ENCODE results near the gene CD226.
"Not testable (repeated sequence)": the region's sequence is repeated elsewhere in the genome, so short reads cannot be mapped to it uniquely, and the experiment has no call there.

The CD226 gene

GRCh38 chr18:69956057-69956456 lies 8.4 kb upstream of the CD226 start:
- DNase-seq = no peak

- peak; percentile 27 for DNase-seq
These were observed 7.2 kb upstream of the CD226 start for GRCh38 chr18:69954719-69955480.

GRCh38 chr18:69953191-69953590 lies 5.5 kb upstream of the CD226 start:
- no peak for DNase-seq

- peak; percentile 58 for DNase-seq
These were observed 3.5 kb upstream of the CD226 start for GRCh38 chr18:69951182-69951581.

GRCh38 chr18:69949538-69949936 lies 1.9 kb upstream of the CD226 start:
- DNase-seq = no peak

GRCh38 chr18:69948919-69949537 lies 1.4 kb upstream of the CD226 start:
- DNase-seq = peak; percentile 16

- DNase-seq = no peak
These were observed 583 bp upstream of the CD226 start for GRCh38 chr18:69948256-69948655.

GRCh38 chr18:69946608-69947155 lies 991 bp downstream of the CD226 start:
- DNase-seq = no peak

GRCh38 chr18:69945220-69946114 lies 2.2 kb downstream of the CD226 start:
- DNase-seq = no peak

- no peak for DNase-seq
These were observed 3.2 kb downstream of the CD226 start for GRCh38 chr18:69944436-69944835.

GRCh38 chr18:69943021-69943420 lies 4.7 kb downstream of the CD226 start:
- no peak for DNase-seq

GRCh38 chr18:69941183-69941582 lies 6.5 kb downstream of the CD226 start:
- DNase-seq = no peak

- not testable (repeated sequence) for DNase-seq
These were observed 7.9 kb downstream of the CD226 start for GRCh38 chr18:69939812-69940211.

- no peak for DNase-seq
These were observed 11.5 kb downstream of the CD226 start for GRCh38 chr18:69936191-69936558.

GRCh38 chr18:69935319-69936190 lies 12.1 kb downstream of the CD226 start:
- peak; percentile 19 for DNase-seq

GRCh38 chr18:69934601-69935265 lies 12.9 kb downstream of the CD226 start:
- no peak for DNase-seq

GRCh38 chr18:69929041-69929774 lies 18.5 kb downstream of the CD226 start:
- DNase-seq = no peak

- DNase-seq = peak; percentile 6
These were observed 31.3 kb downstream of the CD226 start for GRCh38 chr18:69916412-69916811.

GRCh38 chr18:69908838-69909237 lies 38.8 kb downstream of the CD226 start:
- DNase-seq = no peak

GRCh38 chr18:69906765-69907164 lies 40.9 kb downstream of the CD226 start:
- no peak for DNase-seq

- DNase-seq = no peak
These were observed 46.7 kb downstream of the CD226 start for GRCh38 chr18:69900941-69901340.

All from fibroblast of skin of right biceps (primary cell).